HFF-Myc (cell line): ENCODE data around the gene AGXT2.
"Not testable (repeated sequence)": the region's sequence is repeated elsewhere in the genome, so short reads cannot be mapped to it uniquely, and the experiment has no call there.

ENCODE experiments used
- DNase-seq: peaks from one replicate; pipeline ENCODE4 v3.0.0-alpha.2; 2011; ENCODE audit warnings: low read depth; ENCODE audit errors: extremely low read depth
- H3K4me3 ChIP-seq: replicated peaks from 2 replicates; pipeline ENCODE4 v1.5.1; 2011; ENCODE audit warnings: low read depth, mild to moderate bottlenecking, control low read depth, low read length
- CTCF ChIP-seq: IDR thresholded peaks from 2 replicates; pipeline ENCODE4 v1.5.1; 2012; ENCODE audit warnings: mild to moderate bottlenecking, low read depth, low read length, control low read depth; ENCODE audit errors: missing control alignments

The AGXT2 gene

GRCh38 chr5:34991486-34992238 lies 56.1 kb downstream of the AGXT2 start:
- no peak overlapping the region for H3K4me3 ChIP-seq
- DNase-seq: no peak
- no peak for TF ChIP-seq CTCF

GRCh38 chr5:34986965-34987364 lies 60.8 kb downstream of the AGXT2 start:
- H3K4me3 ChIP-seq: no peak overlapping the region
- TF ChIP-seq CTCF: no peak
- DNase-seq: no peak

GRCh38 chr5:34982823-34983222 lies 64.9 kb downstream of the AGXT2 start:
- no peak overlapping the region for H3K4me3 ChIP-seq
- TF ChIP-seq CTCF: no peak
- no peak for DNase-seq

GRCh38 chr5:34978681-34979080 lies 69.1 kb downstream of the AGXT2 start:
- DNase-seq: no peak
- H3K4me3 ChIP-seq: no peak overlapping the region
- TF ChIP-seq CTCF: no peak

- no peak overlapping the region for H3K4me3 ChIP-seq
- no peak for DNase-seq
- no peak for TF ChIP-seq CTCF
These were observed 69.7 kb downstream of the AGXT2 start for GRCh38 chr5:34977934-34978613.

GRCh38 chr5:34976347-34976746 lies 71.4 kb downstream of the AGXT2 start:
- DNase-seq: no peak
- no peak overlapping the region for H3K4me3 ChIP-seq
- no peak for TF ChIP-seq CTCF

- not testable (repeated sequence) for H3K4me3 ChIP-seq
These were observed 76.1 kb downstream of the AGXT2 start for GRCh38 chr5:34971655-34972054.

More at GRCh38 chr5:34971655-34972054, 76.1 kb downstream of the AGXT2 start:
- not testable (repeated sequence) for DNase-seq
